MM.1S (cell line): Measurements from ENCODE around the gene NEK5.
"Not testable (repeated sequence)": the region's sequence is repeated elsewhere in the genome, so short reads cannot be mapped to it uniquely, and the experiment has no call there.

Source experiments
- DNase-seq: peaks from one replicate; pipeline ENCODE4 v3.0.0-alpha.2; 2015
- H2AFZ ChIP-seq: fragments of 300-600 bp; sonication (generic); 2 replicates; pipeline ENCODE4 v1.6.0; 2016; ENCODE audit warnings: antibody characterized with exemption, low read length
- H3F3A ChIP-seq: fragments of 300-600 bp; sonication (generic); 2 replicates; pipeline ENCODE4 v1.6.1; 2016; ENCODE audit warnings: mild to moderate bottlenecking, antibody characterized with exemption, low read length, moderate library complexity, mixed read lengths; ENCODE audit not compliant: insufficient read depth
- H3K27ac ChIP-seq: fragments of 300-600 bp; sonication (generic); 2 replicates; pipeline ENCODE4 v1.5.1; 2016; ENCODE audit warnings: mild to moderate bottlenecking, low read length
- H3K27me3 ChIP-seq: fragments of 300-600 bp; sonication (generic); replicated peaks from 2 replicates; pipeline ENCODE4 v1.6.0; 2016; ENCODE audit warnings: low read length; ENCODE audit not compliant: insufficient read depth
- H3K36me3 ChIP-seq: fragments of 300-600 bp; sonication (generic); replicated peaks from 2 replicates; pipeline ENCODE4 v1.6.1; 2016; ENCODE audit warnings: mild to moderate bottlenecking, low read length, mixed read lengths; ENCODE audit not compliant: insufficient read depth
- H3K4me1 ChIP-seq: fragments of 300-600 bp; sonication (generic); 2 replicates; pipeline ENCODE4 v1.6.1; 2016; ENCODE audit warnings: low read length, mixed read lengths
- H3K4me2 ChIP-seq: fragments of 300-600 bp; sonication (generic); 2 replicates; pipeline ENCODE4 v1.6.0; 2016; ENCODE audit warnings: low read depth, low read length
- H3K4me3 ChIP-seq: fragments of 300-600 bp; sonication (generic); 2 replicates; pipeline ENCODE4 v1.5.1; 2016; ENCODE audit warnings: low read length, mixed read lengths
- H3K79me2 ChIP-seq: fragments of 300-600 bp; sonication (generic); 2 replicates; pipeline ENCODE4 v1.6.1; 2016; ENCODE audit warnings: mixed run types, low read length, mixed read lengths
- H3K9ac ChIP-seq: fragments of 300-600 bp; sonication (generic); 2 replicates; pipeline ENCODE4 v1.6.1; 2016; ENCODE audit warnings: low read length, mixed read lengths
- H3K9me2 ChIP-seq: fragments of 300-600 bp; sonication (generic); replicated peaks from 2 replicates; pipeline ENCODE4 v1.6.1; 2016; ENCODE audit warnings: mild to moderate bottlenecking, low read length, mixed read lengths; ENCODE audit not compliant: insufficient read depth
- H3K9me3 ChIP-seq: fragments of 300-600 bp; sonication (generic); replicated peaks from 2 replicates; pipeline ENCODE4 v1.6.1; 2016; ENCODE audit warnings: mild to moderate bottlenecking, low read length, mixed read lengths; ENCODE audit not compliant: insufficient read depth
- H4K20me1 ChIP-seq: fragments of 300-600 bp; sonication (generic); 2 replicates; pipeline ENCODE4 v1.6.1; 2016; ENCODE audit warnings: mild to moderate bottlenecking, low read length, moderate library complexity, mixed read lengths; ENCODE audit not compliant: insufficient read depth
- CTCF ChIP-seq: fragments of 300-600 bp; sonication (generic); IDR thresholded peaks from 2 replicates; pipeline ENCODE4 v1.5.1; 2016; ENCODE audit warnings: antibody characterized with exemption, low read length, mixed read lengths
- EZH2 ChIP-seq: fragments of 300-600 bp; sonication (generic); optimal IDR thresholded peaks from 2 replicates; pipeline ENCODE3; 2017; ENCODE audit warnings: low read depth, mild to moderate bottlenecking, antibody characterized with exemption, low read length, mixed read lengths
- EZH2phosphoT487 ChIP-seq: fragments of 300-600 bp; sonication (generic); IDR thresholded peaks from 2 replicates; pipeline ENCODE4 v1.6.1; 2018; ENCODE audit warnings: antibody characterized with exemption, low read length

The NEK5 gene

GRCh38 chr13:52096062-52096461 lies 32.8 kb downstream of the NEK5 start:
- DNase-seq, result no peak
- no peaks in the 10 kb centered on the region for H3K4me1 ChIP-seq
- no peaks in the 10 kb centered on the region for H3K79me2 ChIP-seq
- no peaks in the 10 kb centered on the region for H3K36me3 ChIP-seq
- no peaks in the 10 kb centered on the region for H3K9me3 ChIP-seq
- TF ChIP-seq CTCF (no peak), EZH2 (no peak), EZH2phosphoT487 (no peak)
- no peak overlapping the region for H2AFZ ChIP-seq
- no peaks in the 10 kb centered on the region for H3K27me3 ChIP-seq
- H4K20me1 ChIP-seq, result no peaks in the 10 kb centered on the region
- H3K27ac ChIP-seq, result no peak overlapping the region
- no peak overlapping the region for H3K9ac ChIP-seq
- H3K4me3 ChIP-seq, result no peak overlapping the region
- H3K9me2 ChIP-seq, result no peaks in the 10 kb centered on the region
- no peak overlapping the region for H3K4me2 ChIP-seq
- no peaks in the 10 kb centered on the region for H3F3A ChIP-seq

GRCh38 chr13:52092087-52092486 lies 36.8 kb downstream of the NEK5 start:
- Histone ChIP-seq H3K9me3 (no peaks in the 10 kb centered on the region), H3K9ac (no peak overlapping the region), H3F3A (no peaks in the 10 kb centered on the region), H3K36me3 (no peaks in the 10 kb centered on the region), H3K4me3 (no peak overlapping the region), H4K20me1 (no peaks in the 10 kb centered on the region), H3K27ac (no peak overlapping the region), H3K4me1 (no peaks in the 10 kb centered on the region), H3K4me2 (no peak overlapping the region), H3K79me2 (no peaks in the 10 kb centered on the region), H2AFZ (no peak overlapping the region), H3K9me2 (no peaks in the 10 kb centered on the region), H3K27me3 (no peaks in the 10 kb centered on the region)
- no peak for DNase-seq
- no peak for TF ChIP-seq EZH2
- no peak for TF ChIP-seq EZH2phosphoT487
- no peak for TF ChIP-seq CTCF

GRCh38 chr13:52091473-52091872 lies 37.4 kb downstream of the NEK5 start:
- H3K4me1 ChIP-seq, result no peaks in the 10 kb centered on the region
- H3F3A ChIP-seq, result no peaks in the 10 kb centered on the region
- H3K4me3 ChIP-seq, result no peak overlapping the region
- no peak overlapping the region for H3K4me2 ChIP-seq
- H3K9ac ChIP-seq, result no peak overlapping the region
- H4K20me1 ChIP-seq, result no peaks in the 10 kb centered on the region
- no peaks in the 10 kb centered on the region for H3K79me2 ChIP-seq
- no peak for TF ChIP-seq EZH2
- no peak overlapping the region for H3K27ac ChIP-seq
- no peak for DNase-seq
- H2AFZ ChIP-seq, result no peak overlapping the region
- H3K9me2 ChIP-seq, result no peaks in the 10 kb centered on the region
- no peaks in the 10 kb centered on the region for H3K36me3 ChIP-seq
- no peaks in the 10 kb centered on the region for H3K27me3 ChIP-seq
- H3K9me3 ChIP-seq, result no peaks in the 10 kb centered on the region

GRCh38 chr13:52085421-52085820 lies 43.5 kb downstream of the NEK5 start:
- H3K36me3 ChIP-seq, result no peaks in the 10 kb centered on the region
- no peaks in the 10 kb centered on the region for H3K9me3 ChIP-seq
- no peaks in the 10 kb centered on the region for H3K79me2 ChIP-seq
- H3K9me2 ChIP-seq, result no peaks in the 10 kb centered on the region
- H2AFZ ChIP-seq, result no peak overlapping the region
- H3K9ac ChIP-seq, result no peak overlapping the region
- TF ChIP-seq CTCF (no peak), EZH2phosphoT487 (no peak), EZH2 (no peak)
- no peak overlapping the region for H3K27ac ChIP-seq
- no peak for DNase-seq
- no peaks in the 10 kb centered on the region for H4K20me1 ChIP-seq
- no peaks in the 10 kb centered on the region for H3K27me3 ChIP-seq
- no peaks in the 10 kb centered on the region for H3K4me1 ChIP-seq
- H3K4me2 ChIP-seq, result no peak overlapping the region
- H3F3A ChIP-seq, result no peaks in the 10 kb centered on the region
- H3K4me3 ChIP-seq, result no peak overlapping the region

GRCh38 chr13:52084981-52085380 lies 43.9 kb downstream of the NEK5 start:
- not testable (repeated sequence) for H3K79me2 ChIP-seq, H3K9me2 ChIP-seq, H3K27ac ChIP-seq, H3K9ac ChIP-seq, H3K4me2 ChIP-seq, H3F3A ChIP-seq, H3K9me3 ChIP-seq, H3K36me3 ChIP-seq, H2AFZ ChIP-seq, H3K4me1 ChIP-seq, H3K27me3 ChIP-seq, H4K20me1 ChIP-seq, DNase-seq, H3K4me3 ChIP-seq
